Cardiac fibroblast (primary cell): ENCODE results near the gene KLHL9.

ENCODE experiments used
- DNase-seq, 2 donors: peaks; one replicate each; pipeline versions ENCODE4 v3.0.0 to v3.0.0-alpha.2; 2010; ENCODE audit warnings: low read depth in 2 of 2
- H3K4me3 ChIP-seq, 2 donors: replicated peaks in 1 of 2; 1 replicate in 1 of 2; 2 replicates in 1 of 2; pipeline ENCODE4 v1.5.1; 2011; ENCODE audit warnings: low read depth in 2 of 2, low read length in 2 of 2, mild to moderate bottlenecking in 2 of 2, moderate library complexity in 1 of 2
- TF ChIP-seq, protein P1 (sequence below): IDR thresholded peaks from one replicate; pipeline ENCODE4 v1.5.1; 2011; ENCODE audit warnings: low read depth, mild to moderate bottlenecking, low read length, inconsistent platforms

Gene KLHL9

DNA sequence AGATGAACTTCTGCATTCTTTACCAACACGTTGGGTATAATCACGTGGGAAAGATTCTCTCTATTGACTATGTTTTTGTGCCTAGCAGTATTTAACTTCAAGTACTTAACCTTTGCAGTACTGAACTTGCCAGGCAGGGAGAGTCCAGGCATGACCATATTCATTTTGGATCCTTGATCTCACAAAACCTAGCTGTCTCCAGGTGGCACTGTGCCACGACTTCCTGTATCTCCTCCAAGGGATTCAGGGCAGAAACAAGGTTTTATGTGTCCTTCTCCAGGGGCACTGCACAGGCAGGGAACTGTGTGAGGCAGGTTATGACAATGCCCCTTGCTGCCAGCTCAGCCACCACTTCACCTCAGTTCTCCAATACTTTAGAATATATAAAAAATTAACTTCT is 18.3 kb downstream of the KLHL9 start:
- no peak overlapping the region for H3K4me3 ChIP-seq
- peak in 1 of 2 donors; percentile 4 for DNase-seq
- TF ChIP-seq, protein P1, sequence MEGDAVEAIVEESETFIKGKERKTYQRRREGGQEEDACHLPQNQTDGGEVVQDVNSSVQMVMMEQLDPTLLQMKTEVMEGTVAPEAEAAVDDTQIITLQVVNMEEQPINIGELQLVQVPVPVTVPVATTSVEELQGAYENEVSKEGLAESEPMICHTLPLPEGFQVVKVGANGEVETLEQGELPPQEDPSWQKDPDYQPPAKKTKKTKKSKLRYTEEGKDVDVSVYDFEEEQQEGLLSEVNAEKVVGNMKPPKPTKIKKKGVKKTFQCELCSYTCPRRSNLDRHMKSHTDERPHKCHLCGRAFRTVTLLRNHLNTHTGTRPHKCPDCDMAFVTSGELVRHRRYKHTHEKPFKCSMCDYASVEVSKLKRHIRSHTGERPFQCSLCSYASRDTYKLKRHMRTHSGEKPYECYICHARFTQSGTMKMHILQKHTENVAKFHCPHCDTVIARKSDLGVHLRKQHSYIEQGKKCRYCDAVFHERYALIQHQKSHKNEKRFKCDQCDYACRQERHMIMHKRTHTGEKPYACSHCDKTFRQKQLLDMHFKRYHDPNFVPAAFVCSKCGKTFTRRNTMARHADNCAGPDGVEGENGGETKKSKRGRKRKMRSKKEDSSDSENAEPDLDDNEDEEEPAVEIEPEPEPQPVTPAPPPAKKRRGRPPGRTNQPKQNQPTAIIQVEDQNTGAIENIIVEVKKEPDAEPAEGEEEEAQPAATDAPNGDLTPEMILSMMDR, result no peak

DNA sequence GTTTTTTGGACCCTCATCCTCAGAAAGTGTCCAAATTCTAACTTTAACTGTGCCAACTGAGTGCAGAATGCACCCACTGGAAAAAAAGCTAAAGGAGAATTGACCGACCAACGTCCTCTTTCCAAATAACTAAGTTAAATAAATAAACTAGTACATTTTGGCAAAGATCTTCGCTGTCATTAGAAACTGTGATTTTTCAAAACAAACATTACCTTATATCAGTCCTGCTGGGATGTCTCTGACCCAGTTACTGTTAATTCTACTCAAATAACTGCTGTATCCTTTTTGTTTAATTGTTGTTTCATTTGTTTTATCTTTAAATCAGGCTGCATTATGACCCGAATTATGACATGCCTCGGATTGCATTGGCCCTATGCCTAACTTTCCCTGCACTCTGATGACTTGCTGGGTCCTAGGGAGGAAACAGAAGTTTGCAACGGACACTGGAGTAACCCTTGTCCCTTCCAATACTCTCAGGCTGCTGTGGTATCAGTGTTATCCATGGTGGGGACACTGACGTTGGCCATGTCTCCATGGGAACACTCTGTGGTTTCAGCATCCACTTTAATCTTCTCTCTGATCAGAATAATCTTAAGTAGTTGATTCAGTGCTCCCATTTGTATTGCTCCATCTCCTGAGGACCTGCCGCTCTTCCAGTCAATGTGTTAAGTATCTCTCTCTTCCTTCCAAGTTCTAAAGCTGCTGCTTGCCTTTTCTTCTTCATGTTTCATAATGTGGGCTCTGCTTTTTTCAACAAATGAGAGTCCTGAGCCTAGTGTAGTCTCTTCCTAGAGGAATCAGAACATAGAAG is 19.0 kb downstream of the KLHL9 start:
- no peak for DNase-seq
- TF ChIP-seq, protein P1, result no peak
- H3K4me3 ChIP-seq, result no peak overlapping the region

DNA sequence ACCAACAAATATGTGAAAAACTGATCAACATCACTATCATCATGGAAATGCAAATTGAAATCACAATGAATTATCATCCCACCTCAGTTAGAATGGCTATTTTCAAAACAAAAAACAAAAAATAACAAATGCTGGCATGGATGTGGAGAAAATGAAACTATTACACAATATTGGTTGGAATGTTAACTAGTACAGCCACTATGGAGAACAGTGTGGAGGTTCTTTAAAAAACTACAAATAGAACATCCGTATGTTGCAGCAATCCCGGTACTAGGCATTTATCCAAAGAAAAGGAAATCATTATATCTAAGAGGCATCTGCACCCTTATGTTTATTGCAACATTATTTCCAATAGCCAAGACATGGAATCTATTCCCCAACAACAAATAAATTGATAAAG is 21.1 kb downstream of the KLHL9 start:
- DNase-seq, result no peak
- no peak overlapping the region for H3K4me3 ChIP-seq
- TF ChIP-seq, protein P1, result no peak

DNA sequence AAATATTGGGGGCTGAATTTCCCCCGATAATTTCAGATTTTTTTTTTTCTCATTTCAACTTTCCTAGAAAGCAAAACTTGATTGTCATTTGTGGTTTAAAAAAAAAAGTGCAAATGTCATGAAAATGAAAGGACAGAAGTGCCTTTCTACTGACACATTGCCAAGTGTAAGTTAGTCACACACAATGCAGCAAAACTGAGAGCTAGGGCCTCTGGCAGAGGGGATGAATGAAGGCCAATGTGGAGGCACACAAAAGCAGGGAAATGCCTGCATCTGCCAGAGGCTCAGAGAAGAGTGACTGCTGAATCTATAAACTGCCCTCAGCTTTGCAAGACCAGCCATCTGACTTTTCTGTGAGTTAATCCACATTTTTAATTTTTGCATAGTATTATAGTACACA is 23.3 kb downstream of the KLHL9 start:
- DNase-seq, result no peak

DNA sequence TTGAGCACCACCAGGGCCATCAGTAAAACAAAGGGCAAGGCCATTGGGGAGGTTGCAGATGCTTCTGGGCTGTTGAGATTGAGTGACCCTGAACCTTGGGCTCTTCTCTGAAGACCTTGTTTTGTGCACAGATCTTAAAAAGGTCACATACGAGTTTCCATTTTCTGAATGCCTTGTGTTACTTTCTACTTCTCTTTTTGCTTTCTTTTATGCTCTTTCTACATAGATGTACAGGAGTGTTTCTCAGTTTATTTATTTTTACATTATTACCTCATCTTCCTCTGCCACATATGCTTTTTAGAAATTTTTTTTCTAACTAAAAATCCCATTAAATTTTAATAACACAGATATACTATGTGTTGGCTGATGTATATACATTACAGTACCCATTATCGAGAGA is 30.0 kb downstream of the KLHL9 start, which contains the start of gene IFNA5:
IFNA5 (minus strand) TSS at position 101 of the 400 bp plus-strand sequence; CDS start at position 44, 57 bp downstream.
- H3K4me3 ChIP-seq, result no peak within 1 kb of the TSS
- TF ChIP-seq, protein P1, result no peak

More for the DNA sequence above, 23.3 kb downstream of the KLHL9 start:
- no peak overlapping the region for H3K4me3 ChIP-seq
- TF ChIP-seq, protein P1, result no peak

DNA sequence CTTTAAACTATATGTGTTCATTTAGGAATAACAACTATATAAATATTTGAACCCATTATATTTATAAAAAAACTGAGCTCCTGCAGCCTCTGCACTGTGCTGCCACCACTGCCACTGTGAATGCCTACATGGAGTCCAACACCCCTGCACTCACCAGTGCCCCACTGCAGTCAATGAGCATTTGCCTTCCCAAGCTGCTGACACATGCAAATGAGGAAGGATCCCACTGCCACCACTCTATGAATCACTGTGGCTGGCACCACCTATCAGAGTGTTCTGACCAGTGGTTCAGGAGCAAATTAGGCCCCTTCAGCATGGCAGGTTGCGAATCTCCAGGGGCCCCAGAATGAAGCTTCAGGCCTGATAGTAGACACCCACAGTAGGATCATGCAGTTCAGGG is 39.2 kb downstream of the KLHL9 start:
- no peak overlapping the region for H3K4me3 ChIP-seq
- TF ChIP-seq, protein P1, result no peak
- DNase-seq, result no peak

More for the DNA sequence above, 30.0 kb downstream of the KLHL9 start, which contains the start of gene IFNA5:
- DNase-seq, result no peak
